Neural cell (in vitro differentiated cells): Measurements from ENCODE around the gene MUL1. TPM values are rescaled to one million over a fixed set of nuclear protein-coding genes. Genes with fewer than 3 reads are reported as not detected.

Source experiments
- H2AFZ ChIP-seq: fragments of 200-600, 300-800 bp; sonication (generic), shearing (Covaris generic); 2 replicates; pipeline ENCODE4 v1.6.0; 2014; ENCODE audit warnings: low read depth, mild to moderate bottlenecking, antibody characterized with exemption, low read length, moderate library complexity
- H3F3A ChIP-seq: fragments of 200-600 bp; shearing (Covaris generic); 2 replicates; pipeline ENCODE4 v1.6.1; 2016; ENCODE audit warnings: mild to moderate bottlenecking, moderate library complexity, mixed read lengths, antibody characterized with exemption, low read length; ENCODE audit not compliant: insufficient read depth, poor library complexity, severe bottlenecking
- H3K27ac ChIP-seq: fragments of 200-600, 300-800 bp; sonication (generic), shearing (Covaris generic); 2 replicates; pipeline ENCODE4 v1.5.1; 2014; ENCODE audit warnings: mild to moderate bottlenecking, low read length, moderate library complexity
- H3K27me3 ChIP-seq: fragments of 300-800, 200-600 bp; sonication (generic), shearing (Covaris generic); 2 replicates; pipeline ENCODE4 v1.6.0; 2014; ENCODE audit warnings: mild to moderate bottlenecking, low read depth, low read length, moderate library complexity; ENCODE audit not compliant: insufficient read depth
- H3K36me3 ChIP-seq: fragments of 300-800, 200-600 bp; sonication (generic), shearing (Covaris generic); 2 replicates; pipeline ENCODE4 v1.5.1; 2014; ENCODE audit warnings: mild to moderate bottlenecking, antibody characterized with exemption, low read length, moderate library complexity; ENCODE audit not compliant: insufficient read depth
- H3K4me2 ChIP-seq: fragments of 300-800, 200-600 bp; sonication (generic), shearing (Covaris generic); 2 replicates; pipeline ENCODE4 v1.6.0; 2014; ENCODE audit warnings: mild to moderate bottlenecking, low read length
- H3K4me3 ChIP-seq: fragments of 300-800, 200-600 bp; sonication (generic), shearing (Covaris generic); 2 replicates; pipeline ENCODE4 v1.5.1; 2014; ENCODE audit warnings: mild to moderate bottlenecking, low read length, moderate library complexity
- H3K79me2 ChIP-seq: fragments of 200-600 bp; shearing (Covaris generic); replicated peaks from 2 replicates; pipeline ENCODE4 v1.6.0; 2014; ENCODE audit warnings: mild to moderate bottlenecking, low read length, moderate library complexity; ENCODE audit not compliant: insufficient read depth
- H3K9ac ChIP-seq: fragments of 300-800, 200-600 bp; sonication (generic), shearing (Covaris generic); 2 replicates; pipeline ENCODE4 v1.6.1; 2016; ENCODE audit warnings: mild to moderate bottlenecking, low read length, mixed read lengths
- H3K9me2 ChIP-seq: fragments of 200-600 bp; shearing (Covaris generic); 2 replicates; pipeline ENCODE4 v1.6.1; 2016; ENCODE audit warnings: mild to moderate bottlenecking, low read length, mixed read lengths; ENCODE audit not compliant: insufficient read depth
- H3K9me3 ChIP-seq: fragments of 200-600, 300-800 bp; sonication (generic), shearing (Covaris generic); 2 replicates; pipeline ENCODE4 v1.6.1; 2016; ENCODE audit warnings: mild to moderate bottlenecking, mixed run types, low read length, moderate library complexity, mixed read lengths
- H4K20me1 ChIP-seq: fragments of 200-600 bp; shearing (Covaris generic); 2 replicates; pipeline ENCODE4 v1.6.1; 2016; ENCODE audit warnings: mild to moderate bottlenecking, mixed run types; ENCODE audit not compliant: insufficient read depth
- EP300 ChIP-seq: fragments of 450-650 bp; conservative IDR thresholded peaks from 2 replicates; pipeline ENCODE4 v1.6.1; 2014; ENCODE audit warnings: antibody characterized with exemption, mild to moderate bottlenecking, moderate library complexity; ENCODE audit not compliant: poor library complexity, severe bottlenecking
- EZH2 ChIP-seq: fragments of 200-600, 300-800 bp; shearing (Covaris generic), sonication (generic); IDR thresholded peaks from 2 replicates; pipeline ENCODE4 v1.6.1; 2014; ENCODE audit warnings: antibody characterized with exemption, low read length, borderline replicate concordance, mild to moderate bottlenecking; ENCODE audit not compliant: insufficient read depth, poor library complexity, severe bottlenecking
- MXI1 ChIP-seq: fragments of 450-650 bp; conservative IDR thresholded peaks from 2 replicates; pipeline ENCODE4 v1.6.1; 2014; ENCODE audit warnings: antibody characterized with exemption, mild to moderate bottlenecking; ENCODE audit not compliant: poor library complexity, severe bottlenecking
- POLR2AphosphoS5 ChIP-seq: IDR thresholded peaks from 2 replicates; pipeline ENCODE4 v1.6.1; 2012
- RAD21 ChIP-seq: fragments of 450-650 bp; conservative IDR thresholded peaks from 2 replicates; pipeline ENCODE4 v1.6.1; 2014; ENCODE audit warnings: antibody characterized with exemption, mild to moderate bottlenecking, moderate library complexity
- SMC3 ChIP-seq: fragments of 450-650 bp; conservative IDR thresholded peaks from 2 replicates; pipeline ENCODE4 v1.6.1; 2014; ENCODE audit warnings: antibody characterized with exemption, mild to moderate bottlenecking, moderate library complexity; ENCODE audit not compliant: poor library complexity
- TAF1 ChIP-seq: IDR thresholded peaks from 2 replicates; pipeline ENCODE4 v1.6.1; 2012; ENCODE audit warnings: low read depth
- polyA plus RNA-seq: library from polyadenylated mRNA; depleted of rRNA; stranded (reverse); fragments of >200 nt; gene quantifications from 2 replicates; pipeline ENCODE4 v1.2.3, GENCODE V29; 2014
- TF ChIP-seq, protein P1 (sequence below): fragments of 450-650 bp; IDR thresholded peaks from 2 replicates; pipeline ENCODE4 v1.5.1; 2014; ENCODE audit warnings: antibody characterized with exemption, mild to moderate bottlenecking, moderate library complexity; ENCODE audit not compliant: poor library complexity, severe bottlenecking
- TF ChIP-seq, protein P2 (sequence below): IDR thresholded peaks from 2 replicates; pipeline ENCODE4 v1.6.1; 2012; ENCODE audit warnings: borderline replicate concordance

The MUL1 gene
- polyA plus RNA-seq, 1 donor from 2014 or later: 13.5 TPM

GRCh38 chr1:20483098-20483832 lies 24.7 kb downstream of the MUL1 start:
- Histone ChIP-seq H3K9me2 (no peaks in the 10 kb centered on the region), H3K9ac (peak overlapping the region; percentile 99), H3K9me3 (no peaks in the 10 kb centered on the region), H3K79me2 (peaks cover 31% of the 10 kb centered on the region), H4K20me1 (no peaks in the 10 kb centered on the region), H3F3A (no peaks in the 10 kb centered on the region), H3K27me3 (peaks cover 16% of the 10 kb centered on the region), H2AFZ (no peak overlapping the region), H3K4me2 (peak overlapping the region; percentile 100), H3K4me3 (peak overlapping the region; percentile 98), H3K27ac (peak overlapping the region; percentile 86), H3K36me3 (no peaks in the 10 kb centered on the region)
- no peak for TF ChIP-seq RAD21

DNA sequence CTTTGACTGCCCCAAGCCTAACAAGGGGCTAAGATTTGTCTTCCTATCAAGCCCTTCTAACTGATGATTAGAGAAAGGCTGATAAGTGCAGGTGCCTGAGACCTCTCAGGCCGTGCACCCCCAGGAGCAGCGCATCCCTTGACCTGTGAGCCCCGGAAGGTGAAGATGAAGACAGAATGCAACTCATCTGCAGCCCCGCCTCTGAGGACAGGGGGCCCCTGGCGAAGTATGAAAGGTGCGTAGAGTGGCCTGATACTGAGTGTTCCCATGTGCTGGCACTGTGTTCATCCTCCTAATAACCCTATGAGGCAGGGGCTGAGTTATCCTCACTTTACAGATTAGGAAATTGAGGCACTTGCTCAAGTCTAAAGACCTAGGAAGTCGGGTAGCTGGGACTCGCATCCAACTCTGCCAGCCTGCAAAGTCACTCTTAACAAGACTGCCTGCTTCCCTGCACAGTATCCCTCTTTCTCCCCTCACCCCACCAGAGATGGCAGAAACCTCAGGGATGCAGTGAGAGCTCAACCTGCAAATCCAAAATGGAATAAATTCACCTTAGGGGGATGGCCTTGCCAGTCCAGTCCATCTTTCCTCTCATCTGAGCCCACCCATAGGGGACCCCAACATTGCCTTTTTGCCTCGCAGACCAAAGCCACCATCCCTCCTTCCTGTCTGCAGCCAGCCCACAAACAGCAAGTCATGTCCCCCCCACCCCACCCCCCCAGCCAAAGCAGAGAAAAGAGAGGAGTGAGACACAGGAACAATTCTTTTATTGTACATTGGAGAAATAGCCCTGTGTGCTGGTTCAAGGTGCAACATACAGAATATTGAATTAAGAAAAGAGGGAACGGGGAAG lies 26.1 kb downstream of the MUL1 start:
- peak overlapping the region; percentile 100 for H3K4me2 ChIP-seq
- no peak overlapping the region for H2AFZ ChIP-seq
- peaks cover 19% of the 10 kb centered on the region for H3K27me3 ChIP-seq
- H3K9ac ChIP-seq: no peak overlapping the region
- peak overlapping the region; percentile 98 for H3K4me3 ChIP-seq
- H3K27ac ChIP-seq: no peak overlapping the region
- no peaks in the 10 kb centered on the region for H4K20me1 ChIP-seq
- H3K9me2 ChIP-seq: no peaks in the 10 kb centered on the region
- TF ChIP-seq, protein P1, sequence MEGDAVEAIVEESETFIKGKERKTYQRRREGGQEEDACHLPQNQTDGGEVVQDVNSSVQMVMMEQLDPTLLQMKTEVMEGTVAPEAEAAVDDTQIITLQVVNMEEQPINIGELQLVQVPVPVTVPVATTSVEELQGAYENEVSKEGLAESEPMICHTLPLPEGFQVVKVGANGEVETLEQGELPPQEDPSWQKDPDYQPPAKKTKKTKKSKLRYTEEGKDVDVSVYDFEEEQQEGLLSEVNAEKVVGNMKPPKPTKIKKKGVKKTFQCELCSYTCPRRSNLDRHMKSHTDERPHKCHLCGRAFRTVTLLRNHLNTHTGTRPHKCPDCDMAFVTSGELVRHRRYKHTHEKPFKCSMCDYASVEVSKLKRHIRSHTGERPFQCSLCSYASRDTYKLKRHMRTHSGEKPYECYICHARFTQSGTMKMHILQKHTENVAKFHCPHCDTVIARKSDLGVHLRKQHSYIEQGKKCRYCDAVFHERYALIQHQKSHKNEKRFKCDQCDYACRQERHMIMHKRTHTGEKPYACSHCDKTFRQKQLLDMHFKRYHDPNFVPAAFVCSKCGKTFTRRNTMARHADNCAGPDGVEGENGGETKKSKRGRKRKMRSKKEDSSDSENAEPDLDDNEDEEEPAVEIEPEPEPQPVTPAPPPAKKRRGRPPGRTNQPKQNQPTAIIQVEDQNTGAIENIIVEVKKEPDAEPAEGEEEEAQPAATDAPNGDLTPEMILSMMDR: no peak
- TF ChIP-seq SMC3 (no peak), MXI1 (no peak), EP300 (no peak), TAF1 (no peak), POLR2AphosphoS5 (no peak), RAD21 (no peak), EZH2 (no peak)
- TF ChIP-seq, protein P2, sequence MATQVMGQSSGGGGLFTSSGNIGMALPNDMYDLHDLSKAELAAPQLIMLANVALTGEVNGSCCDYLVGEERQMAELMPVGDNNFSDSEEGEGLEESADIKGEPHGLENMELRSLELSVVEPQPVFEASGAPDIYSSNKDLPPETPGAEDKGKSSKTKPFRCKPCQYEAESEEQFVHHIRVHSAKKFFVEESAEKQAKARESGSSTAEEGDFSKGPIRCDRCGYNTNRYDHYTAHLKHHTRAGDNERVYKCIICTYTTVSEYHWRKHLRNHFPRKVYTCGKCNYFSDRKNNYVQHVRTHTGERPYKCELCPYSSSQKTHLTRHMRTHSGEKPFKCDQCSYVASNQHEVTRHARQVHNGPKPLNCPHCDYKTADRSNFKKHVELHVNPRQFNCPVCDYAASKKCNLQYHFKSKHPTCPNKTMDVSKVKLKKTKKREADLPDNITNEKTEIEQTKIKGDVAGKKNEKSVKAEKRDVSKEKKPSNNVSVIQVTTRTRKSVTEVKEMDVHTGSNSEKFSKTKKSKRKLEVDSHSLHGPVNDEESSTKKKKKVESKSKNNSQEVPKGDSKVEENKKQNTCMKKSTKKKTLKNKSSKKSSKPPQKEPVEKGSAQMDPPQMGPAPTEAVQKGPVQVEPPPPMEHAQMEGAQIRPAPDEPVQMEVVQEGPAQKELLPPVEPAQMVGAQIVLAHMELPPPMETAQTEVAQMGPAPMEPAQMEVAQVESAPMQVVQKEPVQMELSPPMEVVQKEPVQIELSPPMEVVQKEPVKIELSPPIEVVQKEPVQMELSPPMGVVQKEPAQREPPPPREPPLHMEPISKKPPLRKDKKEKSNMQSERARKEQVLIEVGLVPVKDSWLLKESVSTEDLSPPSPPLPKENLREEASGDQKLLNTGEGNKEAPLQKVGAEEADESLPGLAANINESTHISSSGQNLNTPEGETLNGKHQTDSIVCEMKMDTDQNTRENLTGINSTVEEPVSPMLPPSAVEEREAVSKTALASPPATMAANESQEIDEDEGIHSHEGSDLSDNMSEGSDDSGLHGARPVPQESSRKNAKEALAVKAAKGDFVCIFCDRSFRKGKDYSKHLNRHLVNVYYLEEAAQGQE: no peak
- H3F3A ChIP-seq: no peaks in the 10 kb centered on the region
- no peaks in the 10 kb centered on the region for H3K36me3 ChIP-seq
- no peaks in the 10 kb centered on the region for H3K9me3 ChIP-seq
- H3K79me2 ChIP-seq: peaks cover 31% of the 10 kb centered on the region
